Activated B cell treated with CpG ODN at 0.5 μM for 24 hours (primary cell): Measurements from ENCODE around the gene MSH3. TPM values are rescaled to one million over a fixed set of nuclear protein-coding genes. Genes with fewer than 3 reads are reported as not detected.

Experiments used
- ATAC-seq: fragments of 200-7000 bp; cut with Tn5 transposase; one replicate; pipeline ENCODE4 v1.10.0; 2021; ENCODE audit warnings: low read depth, mild to moderate bottlenecking, moderate library complexity
- CTCF ChIA-PET: fragments of 350-600 bp; sonication (Branson Sonifier 250); formaldehyde crosslinking; loops from one replicate; lab custom pipeline; 2021; ENCODE audit warnings: antibody characterized with exemption; lab: Charles Lee
- POLR2A ChIA-PET: fragments of 350-600 bp; sonication (Branson Sonifier 250); formaldehyde crosslinking; loops from one replicate; lab custom pipeline; 2021; ENCODE audit warnings: antibody characterized with exemption; lab: Charles Lee
- DNase-seq: peaks from one replicate; pipeline ENCODE4 v3.0.0; 2022
- H3K27ac Mint-ChIP-seq: one replicate; pipeline ENCODE4 v1.8.0; 2020; ENCODE audit warnings: mixed read lengths
- H3K27me3 Mint-ChIP-seq: one replicate; pipeline ENCODE4 v1.8.0; 2021; ENCODE audit warnings: mixed read lengths
- H3K36me3 Mint-ChIP-seq: one replicate; pipeline ENCODE4 v1.8.0; 2021; ENCODE audit warnings: low read depth, mixed read lengths
- H3K4me1 Mint-ChIP-seq: one replicate; pipeline ENCODE4 v1.8.0; 2021; ENCODE audit warnings: mixed read lengths
- H3K4me3 Mint-ChIP-seq: one replicate; pipeline ENCODE4 v1.8.0; 2020; ENCODE audit warnings: mild to moderate bottlenecking, mixed read lengths
- H3K9me3 Mint-ChIP-seq: one replicate; pipeline ENCODE4 v1.8.0; 2020; ENCODE audit warnings: mixed read lengths
- intact Hi-C: fragments of 100-400 bp; cut with micrococcal nuclease; formaldehyde crosslinking; loops from one replicate; pipeline ENCODE4 v1.15.1; 2024
- total RNA-seq: library from RNA; stranded (reverse); gene quantifications from 2 replicates; pipeline ENCODE4 v1.2.3, GENCODE V29; 2022
- TF ChIP-seq, protein P1 (sequence below): fragments of 200-600 bp; IDR thresholded peaks from one replicate; pipeline ENCODE4 v1.8.0; 2022; ENCODE audit warnings: antibody characterized with exemption, mild to moderate bottlenecking

Gene MSH3
- total RNA-seq, 1 donor from 2014 or later: 24.0 TPM

DNA sequence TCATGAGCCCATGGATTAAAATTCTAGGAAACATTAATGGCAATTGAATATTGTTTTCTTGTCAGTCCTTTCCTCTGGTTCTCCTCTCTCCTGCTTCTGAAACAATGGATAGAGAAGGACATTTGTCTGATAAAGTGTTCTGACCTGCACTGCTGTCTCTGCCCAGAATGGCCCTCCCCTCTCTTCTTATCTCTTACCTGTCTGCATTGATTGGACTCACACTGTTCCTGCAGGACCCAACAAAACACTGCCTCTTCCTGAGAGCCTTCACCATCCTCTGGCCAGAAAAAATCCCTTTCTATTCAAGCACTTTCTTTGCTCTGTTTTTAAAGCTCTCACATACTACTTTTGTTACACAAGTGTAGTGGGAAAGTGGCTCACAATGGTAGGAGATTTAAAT, 144.2 kb downstream of the MSH3 start:
- no peaks in the 10 kb centered on the region for H3K4me1 Mint-ChIP-seq
- H3K4me3 Mint-ChIP-seq: no peak overlapping the region
- ChIA-PET CTCF (no interaction called here), POLR2A (no interaction called here)
- TF ChIP-seq, protein P1, sequence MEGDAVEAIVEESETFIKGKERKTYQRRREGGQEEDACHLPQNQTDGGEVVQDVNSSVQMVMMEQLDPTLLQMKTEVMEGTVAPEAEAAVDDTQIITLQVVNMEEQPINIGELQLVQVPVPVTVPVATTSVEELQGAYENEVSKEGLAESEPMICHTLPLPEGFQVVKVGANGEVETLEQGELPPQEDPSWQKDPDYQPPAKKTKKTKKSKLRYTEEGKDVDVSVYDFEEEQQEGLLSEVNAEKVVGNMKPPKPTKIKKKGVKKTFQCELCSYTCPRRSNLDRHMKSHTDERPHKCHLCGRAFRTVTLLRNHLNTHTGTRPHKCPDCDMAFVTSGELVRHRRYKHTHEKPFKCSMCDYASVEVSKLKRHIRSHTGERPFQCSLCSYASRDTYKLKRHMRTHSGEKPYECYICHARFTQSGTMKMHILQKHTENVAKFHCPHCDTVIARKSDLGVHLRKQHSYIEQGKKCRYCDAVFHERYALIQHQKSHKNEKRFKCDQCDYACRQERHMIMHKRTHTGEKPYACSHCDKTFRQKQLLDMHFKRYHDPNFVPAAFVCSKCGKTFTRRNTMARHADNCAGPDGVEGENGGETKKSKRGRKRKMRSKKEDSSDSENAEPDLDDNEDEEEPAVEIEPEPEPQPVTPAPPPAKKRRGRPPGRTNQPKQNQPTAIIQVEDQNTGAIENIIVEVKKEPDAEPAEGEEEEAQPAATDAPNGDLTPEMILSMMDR: no peak
- H3K27ac Mint-ChIP-seq: no peak overlapping the region
- intact Hi-C loops: no loop called here
- ATAC-seq (no peak), DNase-seq (no peak)
- H3K36me3 Mint-ChIP-seq: peaks cover 59% of the 10 kb centered on the region
- peaks cover 4% of the 10 kb centered on the region for H3K9me3 Mint-ChIP-seq
- H3K27me3 Mint-ChIP-seq: no peaks in the 10 kb centered on the region

DNA sequence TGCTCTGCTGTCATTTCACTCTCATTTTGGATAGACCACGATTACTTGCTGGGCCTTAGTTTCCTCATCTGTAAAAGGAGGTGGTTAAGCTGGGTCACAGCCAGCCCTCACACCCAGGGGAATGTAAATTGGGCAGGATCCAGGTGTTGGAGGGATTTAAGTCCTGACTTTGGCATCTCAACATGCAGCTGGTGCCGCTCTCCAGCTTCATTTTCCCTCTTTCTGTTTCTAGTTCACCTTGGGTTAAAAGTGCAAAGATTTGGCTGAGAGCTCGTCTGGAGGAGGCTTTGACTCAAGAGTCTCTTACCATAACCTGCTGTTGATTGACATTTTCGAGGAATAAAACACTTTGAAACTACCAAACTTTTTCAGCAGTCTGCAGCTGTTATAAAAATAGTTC, 144.6 kb downstream of the MSH3 start:
- Mint-ChIP-seq H3K27me3 (no peaks in the 10 kb centered on the region), H3K4me3 (no peak overlapping the region), H3K4me1 (no peaks in the 10 kb centered on the region), H3K27ac (no peak overlapping the region), H3K36me3 (peaks cover 63% of the 10 kb centered on the region), H3K9me3 (peaks cover 4% of the 10 kb centered on the region)
- ChIA-PET POLR2A (no interaction called here), CTCF (no interaction called here)
- ATAC-seq (no peak), DNase-seq (no peak)
- TF ChIP-seq, protein P1: no peak
- intact Hi-C loops: no loop called here

DNA sequence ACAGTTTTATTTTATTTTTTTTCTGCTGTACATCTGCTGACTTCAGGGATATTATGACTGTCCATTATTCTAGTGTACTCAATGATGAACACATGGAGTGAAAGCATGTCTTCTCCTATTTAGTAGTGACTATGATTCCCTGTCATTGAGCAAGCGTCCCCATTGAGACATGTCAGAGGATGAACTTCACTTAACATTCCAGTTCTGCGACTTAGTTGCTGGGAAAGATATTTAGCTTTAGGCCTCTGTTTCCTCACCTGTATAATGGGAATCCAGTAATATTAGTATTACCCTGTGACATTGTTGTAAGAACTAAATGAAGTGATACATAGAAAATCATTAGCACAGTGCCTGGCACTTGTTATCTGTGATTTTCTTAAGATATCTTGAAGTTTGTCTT, 145.1 kb downstream of the MSH3 start:
- no peak overlapping the region for H3K4me3 Mint-ChIP-seq
- TF ChIP-seq, protein P1: no peak
- DNase-seq: no peak
- H3K9me3 Mint-ChIP-seq: peaks cover 4% of the 10 kb centered on the region
- ATAC-seq: no peak
- no peak overlapping the region for H3K27ac Mint-ChIP-seq
- H3K4me1 Mint-ChIP-seq: no peaks in the 10 kb centered on the region
- peaks cover 67% of the 10 kb centered on the region for H3K36me3 Mint-ChIP-seq
- intact Hi-C loops: no loop called here
- CTCF ChIA-PET: no interaction called here
- no peaks in the 10 kb centered on the region for H3K27me3 Mint-ChIP-seq
- POLR2A ChIA-PET: no interaction called here

DNA sequence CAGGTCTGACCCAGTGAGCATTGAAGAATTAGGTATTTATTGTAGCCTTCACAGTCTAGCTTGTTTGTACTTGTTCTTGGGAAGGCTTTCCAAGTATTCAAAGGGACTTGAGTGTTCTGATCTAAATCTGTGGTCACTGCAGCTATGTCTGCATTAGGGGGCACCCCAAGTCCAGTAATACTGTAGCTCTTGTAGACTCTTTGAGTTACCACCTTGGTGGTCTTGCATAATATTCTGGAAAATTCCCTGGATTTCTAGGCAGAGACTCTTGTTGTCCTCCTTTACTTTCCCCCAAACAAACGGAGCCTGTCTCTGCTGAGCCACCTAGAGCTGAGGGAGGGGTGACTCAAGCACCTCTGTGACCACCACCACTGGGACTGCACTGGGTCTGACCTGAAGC, 149.9 kb downstream of the MSH3 start:
- DNase-seq (no peak), ATAC-seq (no peak)
- intact Hi-C loops: no loop called here
- POLR2A ChIA-PET: no interaction called here
- Mint-ChIP-seq H3K4me3 (no peak overlapping the region), H3K36me3 (peaks cover 65% of the 10 kb centered on the region), H3K9me3 (peaks cover 4% of the 10 kb centered on the region), H3K27me3 (no peaks in the 10 kb centered on the region), H3K4me1 (no peaks in the 10 kb centered on the region), H3K27ac (no peak overlapping the region)
- TF ChIP-seq, protein P1: no peak
- CTCF ChIA-PET: no interaction called here

DNA sequence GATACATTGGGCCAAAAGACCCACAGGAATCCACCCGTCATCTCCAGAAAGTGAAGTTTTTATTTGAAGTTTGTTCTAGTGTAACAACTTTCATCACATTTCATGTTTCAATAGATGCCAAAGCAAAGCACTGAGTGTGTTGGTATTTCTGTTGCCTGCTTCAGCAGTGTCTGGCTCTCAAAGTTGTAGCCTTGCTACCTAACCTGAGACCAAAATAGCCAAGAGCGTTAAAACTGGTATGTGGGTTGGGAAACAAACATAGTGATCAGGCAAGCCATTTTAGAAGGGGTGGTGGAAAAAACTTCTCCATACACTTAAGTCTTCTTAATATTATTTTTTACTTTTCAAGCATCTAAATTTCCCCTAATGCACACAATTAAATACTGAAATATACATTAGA, 150.6 kb downstream of the MSH3 start:
- Mint-ChIP-seq H3K36me3 (peaks cover 68% of the 10 kb centered on the region), H3K27me3 (no peaks in the 10 kb centered on the region), H3K4me3 (no peak overlapping the region), H3K4me1 (no peaks in the 10 kb centered on the region), H3K9me3 (peaks cover 4% of the 10 kb centered on the region), H3K27ac (no peak overlapping the region)
- no peak for ATAC-seq
- intact Hi-C loops: no loop called here
- ChIA-PET CTCF (no interaction called here), POLR2A (no interaction called here)
- TF ChIP-seq, protein P1: no peak
- no peak for DNase-seq
